K562 (cell line): ENCODE results near the gene GTPBP1. TPM values are rescaled to one million over a fixed set of nuclear protein-coding genes. Genes with fewer than 3 reads are reported as not detected.

ENCODE experiments used
- CAMTA2 ChIP-seq: fragments of 250-450 bp; sonication (Bioruptor Pico); conservative IDR thresholded peaks from 2 replicates; pipeline ENCODE4 v1.5.1; 2022
- E2F3 ChIP-seq: fragments of 250-450 bp; sonication (Bioruptor Pico); IDR thresholded peaks from 2 replicates; pipeline ENCODE4 v1.4.0; 2020; ENCODE audit warnings: mild to moderate bottlenecking
- EP300 ChIP-seq: IDR thresholded peaks from 2 replicates; pipeline ENCODE4 v1.6.1; 2012; ENCODE audit warnings: low read length, improper control_type of control experiment
- FOSL1 ChIP-seq: fragments of 200-800 bp; sonication (Bioruptor generic); conservative IDR thresholded peaks from 2 replicates; pipeline ENCODE4 v1.6.1; 2016; ENCODE audit warnings: missing genetic modification characterization, missing compliant biosample characterization
- MAX ChIP-seq: sonication (generic); formaldehyde crosslinking; IDR thresholded peaks from 2 replicates; pipeline ENCODE4 v1.9.0; 2022; ENCODE audit warnings: mild to moderate bottlenecking, missing genetic modification reagents
- MEIS2 ChIP-seq: fragments of 450-650 bp; IDR thresholded peaks from 2 replicates; pipeline ENCODE4 v1.6.1; 2014; ENCODE audit warnings: mild to moderate bottlenecking; ENCODE audit not compliant: partially characterized antibody
- NCOA4 ChIP-seq: fragments of 450-650 bp; IDR thresholded peaks from 2 replicates; pipeline ENCODE4 v1.6.1; 2018; ENCODE audit warnings: mild to moderate bottlenecking; ENCODE audit not compliant: partially characterized antibody
- NR2C2 ChIP-seq, 2 experiments: fragments of 200-800 bp in 1 of 2; sonication (Bioruptor generic) in 1 of 2; sonication (generic) in 1 of 2; formaldehyde crosslinking in 1 of 2; IDR thresholded peaks; 2 replicates each; pipeline versions ENCODE4 v1.6.1 to v1.8.0; 2016 to 2022; ENCODE audit warnings: mild to moderate bottlenecking in 1 of 2, missing compliant biosample characterization in 1 of 2, missing genetic modification characterization in 1 of 2, missing genetic modification reagents in 1 of 2
- PHB2 ChIP-seq: fragments of 450-650 bp; IDR thresholded peaks from 2 replicates; pipeline ENCODE4 v1.6.1; 2017; ENCODE audit warnings: low read depth
- RBBP5 ChIP-seq: fragments of 200-600 bp; sonication (generic); IDR thresholded peaks from 2 replicates; pipeline ENCODE4 v1.6.1; 2012; ENCODE audit warnings: borderline replicate concordance, mild to moderate bottlenecking, low read length, control low read depth, inconsistent platforms; ENCODE audit not compliant: insufficient read depth, poor library complexity, severe bottlenecking
- ZBTB7A ChIP-seq: IDR thresholded peaks from 2 replicates; pipeline ENCODE4 v1.6.1; 2011; ENCODE audit warnings: low read depth, mild to moderate bottlenecking, low read length, moderate library complexity, borderline replicate concordance; ENCODE audit not compliant: control insufficient read depth
- ZNF143 ChIP-seq: sonication (generic); formaldehyde crosslinking; IDR thresholded peaks from 2 replicates; pipeline ENCODE4 v1.9.0; 2022; ENCODE audit warnings: mild to moderate bottlenecking, missing genetic modification reagents
- ZNF274 ChIP-seq: IDR thresholded peaks from 2 replicates; pipeline ENCODE4 v1.6.1; 2011; ENCODE audit warnings: low read depth, mild to moderate bottlenecking, low read length, moderate library complexity, borderline replicate concordance
- polyA plus RNA-seq, 8 experiments: library from polyadenylated mRNA; depleted of rRNA in 4 of 8; stranded (reverse) in 5 of 8; unstranded in 3 of 8; fragments of >200 nt; fragmentation: Nextera tagmentation in 2 of 8; fragmentation: Illumina TruSeq in 1 of 8; extraction: Ambion mirVana in 2 of 8; extraction: Trizol in 1 of 8; gene quantifications; 2 replicates each; pipeline versions ENCODE4 v1.2.1 to v1.2.3, GENCODE V29; 2011 to 2014; ENCODE audit warnings: inconsistent platforms in 1 of 8, missing spikeins in 1 of 8
- total RNA-seq, 7 experiments: library from RNA; depleted of rRNA in 6 of 7; stranded (reverse); fragments of >200 nt in 6 of 7; fragmentation: Illumina TruSeq in 2 of 7; extraction: Trizol in 2 of 7; gene quantifications; 2 replicates each; pipeline versions ENCODE4 v1.2.1 to v1.2.3, GENCODE V29; 2011 to 2021; ENCODE audit warnings: low replicate concordance in 1 of 7

GTPBP1 gene
- total and polyA plus RNA-seq, 9 of the 15 experiments (the other 6 are each of a cell fraction or from before 2014, with no cell fraction given), result 0.83 to 53.2 (median 23.3) TPM

GRCh38 chr22:38755155-38755910 lies 49.6 kb downstream of the GTPBP1 start (continued):
- TF ChIP-seq E2F3 (CRISPR knock-in tag) (no peak), MEIS2 (no peak), CAMTA2 (no peak), RBBP5 (peak; percentile 51), ZNF143 (no peak), NCOA4 (no peak), ZNF274 (no peak), NR2C2 (CRISPR knock-in tag; IDR thresholded peaks at IDR 0.05) (0 out of 2 replicates have a peak, but pooled peaks have one; percentile 19), NR2C2 (tag; IDR thresholded peaks at IDR 0.05) (peak; percentile 87), ZBTB7A (0 out of 2 replicates have a peak, but pooled peaks have one; percentile 29), EP300 (0 out of 2 replicates have a peak, but pooled peaks have one; percentile 18), FOSL1 (tag) (peak; percentile 92), MAX (peak; percentile 45; the same call in 1 of the 2 replicates), PHB2 (no peak)
